ENCODE results near the gene TMEM9. TPM values are rescaled to one million over a fixed set of nuclear protein-coding genes. Genes with fewer than 3 reads are reported as not detected.

Gene TMEM9
- total and polyA plus RNA-seq, 9 of the 15 experiments (the other 6 are each of a cell fraction or from before 2014, with no cell fraction given), result 30.4 to 107 (median 67.6) TPM

GRCh38 chr1:201137024-201137392, 17.3 kb downstream of the TMEM9 start:
- intact Hi-C loops (cut with micrococcal nuclease), result no loop called here
- ChIA-PET CTCF (ENCODE audit: low intra/inter-chr PET ratio) (no interaction called here), POLR2A (interaction anchor here (0.6 to 2.3 kb wide), 7 partner anchors 9 to 65 kb away, joined by 3 to 6 read pairs (median 3); partner anchors contain the start of gene TMEM9)
- Histone ChIP-seq H3K9me1 (ENCODE audit: control insufficient read depth, insufficient read depth, low read length) (no peaks in the 10 kb centered on the region), H3K4me3 (no peak overlapping the region), H3K27ac (ENCODE audit: extremely low read depth, low read depth, low read length) (no peak overlapping the region), H3K36me3 (ENCODE audit: control insufficient read depth, insufficient read depth, low read length) (peaks cover 67% of the 10 kb centered on the region; the same call in 2 of the 3 replicates), H3K4me1 (replicated peaks in 1 of 2; ENCODE audit: control insufficient read depth in 2 of 2, insufficient read depth in 2 of 2, low read length in 2 of 2) (no peaks in the 10 kb centered on the region), H3K27me3 (ENCODE audit: control insufficient read depth in 2 of 2, insufficient read depth in 2 of 2, low read length in 2 of 2) (no peaks in the 10 kb centered on the region), H3K79me2 (ENCODE audit: control insufficient read depth, insufficient read depth, low read length) (no peaks in the 10 kb centered on the region), H3K9me3 (replicated peaks; ENCODE audit: control insufficient read depth, insufficient read depth, low read depth, low read length) (no peaks in the 10 kb centered on the region), H4K20me1 (replicated peaks; ENCODE audit: control insufficient read depth, insufficient read depth, low read length) (peaks cover 18% of the 10 kb centered on the region), H3K9ac (ENCODE audit: insufficient read depth in 1 of 2, low read depth in 2 of 2, low read length in 2 of 2) (no peak overlapping the region; a peak in 1 of 4 replicates), H2AFZ (ENCODE audit: low read depth, low read length) (no peak overlapping the region), H3K4me2 (ENCODE audit: insufficient read depth, low read length) (no peak overlapping the region)
- DNase-seq (ENCODE audit: extremely low read depth in 1 of 4, low spot score in 3 of 4) (no peak), FAIRE-seq (no peak), ATAC-seq (no peak)
- no TSS peak for BruUV-seq (replicated peaks)
- in situ Hi-C loops (cut with MboI), result no loop called here
- 89% methylated on average over 7 of the region's 7 CpGs for WGBS (ENCODE audit: insufficient coverage, low coverage, missing lambda C conversion rate)
- TF ChIP-seq ZFX (CRISPR knock-in tag; IDR thresholded peaks at IDR 0.05) (no peak), KDM1A (IDR thresholded peaks at IDR 0.05) (no peak), NKRF (IDR thresholded peaks at IDR 0.05; ENCODE audit: borderline replicate concordance) (no peak), ELF4 (CRISPR knock-in tag; IDR thresholded peaks at IDR 0.05) (no peak), GTF2B (IDR thresholded peaks at IDR 0.05; ENCODE audit: extremely low read depth, insufficient read length) (no peak), YBX1 (IDR thresholded peaks at IDR 0.05) (no peak), ATF4 (CRISPR knock-in tag; IDR thresholded peaks at IDR 0.05) (no peak), THRB (CRISPR knock-in tag; conservative IDR thresholded peaks at IDR 0.05) (no peak)

Data from K562 (cell line).